Nephron progenitor cell (in vitro differentiated cells): ENCODE data around the gene CNN3.

Source experiments
- DNase-seq: peaks from one replicate; pipeline ENCODE4 v3.0.0; 2021
- H3K27ac Mint-ChIP-seq: 2 replicates; pipeline ENCODE4 v1.8.0; 2021; ENCODE audit warnings: mild to moderate bottlenecking, moderate library complexity, mixed read lengths
- H3K27me3 Mint-ChIP-seq: 2 replicates; pipeline ENCODE4 v1.8.0; 2021; ENCODE audit warnings: mild to moderate bottlenecking, low read depth, mixed read lengths; ENCODE audit not compliant: poor library complexity
- H3K36me3 Mint-ChIP-seq: 2 replicates; pipeline ENCODE4 v1.8.0; 2021; ENCODE audit warnings: low read depth, mixed read lengths
- H3K4me1 Mint-ChIP-seq: 2 replicates; pipeline ENCODE4 v1.8.0; 2021; ENCODE audit warnings: mixed read lengths
- H3K4me3 Mint-ChIP-seq: 2 replicates; pipeline ENCODE4 v1.8.0; 2021; ENCODE audit warnings: mild to moderate bottlenecking, moderate library complexity, mixed read lengths
- H3K9me3 Mint-ChIP-seq: 2 replicates; pipeline ENCODE4 v1.8.0; 2021; ENCODE audit warnings: mild to moderate bottlenecking, moderate library complexity, mixed read lengths
- CTCF ChIP-seq: fragments of 200-600 bp; sonication (generic); IDR thresholded peaks from 2 replicates; pipeline ENCODE4 v1.5.0; 2021; ENCODE audit warnings: antibody characterized with exemption

The CNN3 gene

GRCh38 chr1:94969137-94969536 is 42.2 kb upstream of the CNN3 start:
- H3K27me3 Mint-ChIP-seq: peaks cover 4% of the 10 kb centered on the region
- H3K27ac Mint-ChIP-seq: no peak overlapping the region
- DNase-seq: no peak
- peaks cover 4% of the 10 kb centered on the region for H3K9me3 Mint-ChIP-seq
- H3K4me1 Mint-ChIP-seq: peaks cover 38% of the 10 kb centered on the region
- H3K4me3 Mint-ChIP-seq: no peak overlapping the region
- no peaks in the 10 kb centered on the region for H3K36me3 Mint-ChIP-seq
- TF ChIP-seq CTCF: no peak

- H3K27me3 Mint-ChIP-seq: peaks cover 4% of the 10 kb centered on the region
- no peak overlapping the region for H3K4me3 Mint-ChIP-seq
- no peak overlapping the region for H3K27ac Mint-ChIP-seq
- DNase-seq: no peak
- peaks cover 5% of the 10 kb centered on the region for H3K36me3 Mint-ChIP-seq
- peaks cover 4% of the 10 kb centered on the region for H3K9me3 Mint-ChIP-seq
- TF ChIP-seq CTCF: no peak
- peaks cover 50% of the 10 kb centered on the region for H3K4me1 Mint-ChIP-seq
Observed at GRCh38 chr1:94966033-94966432, 39.1 kb upstream of the CNN3 start.

- H3K4me3 Mint-ChIP-seq: no peak overlapping the region
- peak; percentile 18 for DNase-seq
- peaks cover 5% of the 10 kb centered on the region for H3K36me3 Mint-ChIP-seq
- peaks cover 4% of the 10 kb centered on the region for H3K27me3 Mint-ChIP-seq
- TF ChIP-seq CTCF: no peak
- H3K4me1 Mint-ChIP-seq: peaks cover 45% of the 10 kb centered on the region
- no peak overlapping the region for H3K27ac Mint-ChIP-seq
- H3K9me3 Mint-ChIP-seq: peaks cover 4% of the 10 kb centered on the region
Observed at GRCh38 chr1:94963864-94964263, 37.0 kb upstream of the CNN3 start.

GRCh38 chr1:94962409-94963265 is 35.7 kb upstream of the CNN3 start:
- Mint-ChIP-seq H3K27ac (no peak overlapping the region), H3K4me3 (no peak overlapping the region), H3K27me3 (no peaks in the 10 kb centered on the region), H3K9me3 (peaks cover 4% of the 10 kb centered on the region), H3K36me3 (peaks cover 5% of the 10 kb centered on the region), H3K4me1 (peaks cover 34% of the 10 kb centered on the region)
- DNase-seq: no peak
- no peak for TF ChIP-seq CTCF

GRCh38 chr1:94961988-94962387 is 35.1 kb upstream of the CNN3 start:
- H3K4me1 Mint-ChIP-seq: peaks cover 31% of the 10 kb centered on the region
- no peak overlapping the region for H3K4me3 Mint-ChIP-seq
- no peaks in the 10 kb centered on the region for H3K27me3 Mint-ChIP-seq
- peaks cover 4% of the 10 kb centered on the region for H3K9me3 Mint-ChIP-seq
- TF ChIP-seq CTCF: no peak
- no peak overlapping the region for H3K27ac Mint-ChIP-seq
- peaks cover 5% of the 10 kb centered on the region for H3K36me3 Mint-ChIP-seq
- DNase-seq: no peak

GRCh38 chr1:94961582-94961981 is 34.7 kb upstream of the CNN3 start:
- Mint-ChIP-seq H3K4me1 (peaks cover 35% of the 10 kb centered on the region), H3K27ac (no peak overlapping the region), H3K4me3 (no peak overlapping the region), H3K9me3 (peaks cover 4% of the 10 kb centered on the region), H3K27me3 (no peaks in the 10 kb centered on the region), H3K36me3 (peaks cover 5% of the 10 kb centered on the region)
- TF ChIP-seq CTCF: no peak
- no peak for DNase-seq
